GM19099 (cell line): Measurements from ENCODE around the gene SRRM2.

Source experiments
- POLR2A ChIP-seq: IDR thresholded peaks from 3 replicates; pipeline ENCODE4 v1.6.1; 2011; ENCODE audit warnings: low read depth; ENCODE audit not compliant: insufficient read length; ENCODE audit errors: extremely low read depth

The SRRM2 gene

GRCh38 chr16:2710711-2711231 lies 41.7 kb upstream of the SRRM2 start:
- no peak for TF ChIP-seq POLR2A

GRCh38 chr16:2711370-2712062 lies 40.9 kb upstream of the SRRM2 start:
- TF ChIP-seq POLR2A, result no peak

- no peak for TF ChIP-seq POLR2A
These were observed 40.4 kb upstream of the SRRM2 start for GRCh38 chr16:2712063-2712441.

GRCh38 chr16:2712546-2712945 lies 39.9 kb upstream of the SRRM2 start:
- TF ChIP-seq POLR2A, result no peak

GRCh38 chr16:2713523-2713922 lies 38.9 kb upstream of the SRRM2 start:
- no peak for TF ChIP-seq POLR2A

GRCh38 chr16:2713985-2714774 lies 38.3 kb upstream of the SRRM2 start:
- TF ChIP-seq POLR2A, result no peak

GRCh38 chr16:2715064-2715463 lies 37.4 kb upstream of the SRRM2 start:
- TF ChIP-seq POLR2A, result no peak

- no peak for TF ChIP-seq POLR2A
These were observed 36.9 kb upstream of the SRRM2 start for GRCh38 chr16:2715519-2715918.

- TF ChIP-seq POLR2A, result no peak
These were observed 36.2 kb upstream of the SRRM2 start for GRCh38 chr16:2715966-2716885.

GRCh38 chr16:2716948-2717347 lies 35.5 kb upstream of the SRRM2 start:
- TF ChIP-seq POLR2A, result no peak

- no peak for TF ChIP-seq POLR2A
These were observed 34.8 kb upstream of the SRRM2 start for GRCh38 chr16:2717383-2718263.

- no peak for TF ChIP-seq POLR2A
These were observed 32.9 kb upstream of the SRRM2 start for GRCh38 chr16:2719328-2720063.

- TF ChIP-seq POLR2A, result no peak
These were observed 32.4 kb upstream of the SRRM2 start, which contains the start of gene PRSS27 for GRCh38 chr16:2720064-2720457. PRSS27 (minus strand) TSS chr16:2720224; CDS start chr16:2720160, 64 bp downstream.
